SK-N-SH treated with all-trans-retinoic acid at 6 μM for 48 hours (cell line): Measurements from ENCODE around the gene SLC37A1.

ENCODE experiments used
- ATAC-seq: fragments of 200-7000 bp; cut with Tn5 transposase; 3 replicates; pipeline ENCODE4 v1.9.1; 2020; ENCODE audit warnings: mild to moderate bottlenecking, moderate library complexity
- CREB5 ChIP-seq: fragments of 250-450 bp; sonication (Bioruptor Pico); IDR thresholded peaks from 2 replicates; pipeline ENCODE4 v1.5.1; 2020; ENCODE audit warnings: low read depth, mild to moderate bottlenecking, moderate library complexity
- CSDC2 ChIP-seq: fragments of 250-450 bp; sonication (Bioruptor Pico); IDR thresholded peaks from 2 replicates; pipeline ENCODE4 v1.5.0; 2020; ENCODE audit warnings: mild to moderate bottlenecking, moderate library complexity
- CSRNP3 ChIP-seq: fragments of 250-450 bp; sonication (Bioruptor Pico); IDR thresholded peaks from 2 replicates; pipeline ENCODE4 v1.5.1; 2021; ENCODE audit warnings: mild to moderate bottlenecking, moderate library complexity
- ESRRG ChIP-seq: fragments of 250-450 bp; sonication (Bioruptor Pico); IDR thresholded peaks from 2 replicates; pipeline ENCODE4 v1.6.1; 2021; ENCODE audit warnings: mild to moderate bottlenecking
- GLIS3 ChIP-seq: fragments of 250-450 bp; sonication (Bioruptor Pico); IDR thresholded peaks from 2 replicates; pipeline ENCODE4 v1.5.0; 2020; ENCODE audit warnings: mild to moderate bottlenecking, moderate library complexity
- PATZ1 ChIP-seq: fragments of 250-450 bp; sonication (Bioruptor Pico); IDR thresholded peaks from 2 replicates; pipeline ENCODE4 v1.8.0; 2020; ENCODE audit warnings: mild to moderate bottlenecking, moderate library complexity, borderline replicate concordance
- POU6F1 ChIP-seq: fragments of 250-450 bp; sonication (Bioruptor Pico); IDR thresholded peaks from 2 replicates; pipeline ENCODE4 v1.8.0; 2021; ENCODE audit warnings: low read depth, mild to moderate bottlenecking, moderate library complexity, borderline replicate concordance
- PPARA ChIP-seq: fragments of 250-450 bp; sonication (Bioruptor Pico); IDR thresholded peaks from 2 replicates; pipeline ENCODE4 v1.5.0; 2020; ENCODE audit warnings: mild to moderate bottlenecking, borderline replicate concordance
- RARB ChIP-seq: fragments of 250-450 bp; sonication (Bioruptor Pico); IDR thresholded peaks from 2 replicates; pipeline ENCODE4 v1.8.0; 2021; ENCODE audit warnings: mild to moderate bottlenecking, moderate library complexity
- SNAI2 ChIP-seq: fragments of 250-450 bp; sonication (Bioruptor Pico); IDR thresholded peaks from 2 replicates; pipeline ENCODE4 v1.5.0; 2020; ENCODE audit warnings: mild to moderate bottlenecking, moderate library complexity
- TCF4 ChIP-seq: fragments of 250-450 bp; sonication (Bioruptor Pico); IDR thresholded peaks from 2 replicates; pipeline ENCODE4 v1.8.0; 2021; ENCODE audit warnings: mild to moderate bottlenecking, moderate library complexity, borderline replicate concordance
- TOX ChIP-seq: fragments of 250-450 bp; sonication (Bioruptor Pico); IDR thresholded peaks from 2 replicates; pipeline ENCODE4 v1.8.0; 2021; ENCODE audit warnings: mild to moderate bottlenecking, moderate library complexity, borderline replicate concordance
- TSHZ2 ChIP-seq: fragments of 250-450 bp; sonication (Bioruptor Pico); IDR thresholded peaks from 2 replicates; pipeline ENCODE4 v1.5.0; 2020; ENCODE audit warnings: mild to moderate bottlenecking, moderate library complexity
- ZFP3 ChIP-seq: fragments of 250-450 bp; sonication (Bioruptor Pico); IDR thresholded peaks from 2 replicates; pipeline ENCODE4 v1.5.0; 2020; ENCODE audit warnings: mild to moderate bottlenecking, moderate library complexity
- ZFP30 ChIP-seq: fragments of 450-650 bp; formaldehyde crosslinking; IDR thresholded peaks from 2 replicates; pipeline ENCODE4 v1.5.0; 2022; ENCODE audit warnings: mild to moderate bottlenecking, moderate library complexity
- ZNF565 ChIP-seq: fragments of 450-650 bp; formaldehyde crosslinking; conservative IDR thresholded peaks from 2 replicates; pipeline ENCODE4 v1.5.0; 2020; ENCODE audit warnings: low read depth, mild to moderate bottlenecking, moderate library complexity
- ZNF70 ChIP-seq: fragments of 450-650 bp; formaldehyde crosslinking; IDR thresholded peaks from 2 replicates; pipeline ENCODE4 v1.5.0; 2020; ENCODE audit warnings: mild to moderate bottlenecking, moderate library complexity
- ZNF8 ChIP-seq: fragments of 450-650 bp; formaldehyde crosslinking; IDR thresholded peaks from 2 replicates; pipeline ENCODE4 v1.5.0; 2020; ENCODE audit warnings: mild to moderate bottlenecking, moderate library complexity

SLC37A1 gene

GRCh38 chr21:42472521-42472920 is 41.1 kb upstream of the SLC37A1 start:
- TF ChIP-seq CSRNP3 (CRISPR knock-in tag) (no peak), PATZ1 (no peak), TSHZ2 (CRISPR knock-in tag) (no peak), TCF4 (CRISPR knock-in tag) (no peak), ZNF565 (CRISPR knock-in tag) (no peak)
- ATAC-seq, result no peak

GRCh38 chr21:42473498-42474042 is 40.1 kb upstream of the SLC37A1 start:
- no peak for TF ChIP-seq CSDC2 (CRISPR knock-in tag)
- no peak for TF ChIP-seq SNAI2
- TF ChIP-seq GLIS3 (CRISPR knock-in tag), result no peak
- TF ChIP-seq CREB5 (CRISPR knock-in tag), result no peak
- TF ChIP-seq PATZ1, result no peak
- no peak for TF ChIP-seq ZFP30 (CRISPR knock-in tag)
- no peak for TF ChIP-seq ZNF8
- no peak for TF ChIP-seq ESRRG
- no peak for TF ChIP-seq RARB (CRISPR knock-in tag)
- no peak for TF ChIP-seq ZFP3 (CRISPR knock-in tag)
- no peak for TF ChIP-seq ZNF70 (CRISPR knock-in tag)
- TF ChIP-seq TOX (CRISPR knock-in tag), result no peak
- TF ChIP-seq PPARA (CRISPR knock-in tag), result no peak
- TF ChIP-seq POU6F1 (CRISPR knock-in tag), result no peak
- ATAC-seq, result no peak

- no peak; the same call in 2 of the 3 replicates for ATAC-seq
Observed at GRCh38 chr21:42474043-42474831, 39.4 kb upstream of the SLC37A1 start.

More at GRCh38 chr21:42474043-42474831, 39.4 kb upstream of the SLC37A1 start:
- TF ChIP-seq TOX (CRISPR knock-in tag), result no peak
- no peak for TF ChIP-seq ZFP30 (CRISPR knock-in tag)
- TF ChIP-seq PPARA (CRISPR knock-in tag), result no peak
- no peak for TF ChIP-seq RARB (CRISPR knock-in tag)
- TF ChIP-seq ZNF8, result no peak
- TF ChIP-seq TSHZ2 (CRISPR knock-in tag), result no peak
- no peak for TF ChIP-seq ZFP3 (CRISPR knock-in tag)
- TF ChIP-seq POU6F1 (CRISPR knock-in tag), result no peak
